ENCODE data around the gene METTL16. TPM values are rescaled to one million over a fixed set of nuclear protein-coding genes. Genes with fewer than 3 reads are reported as not detected.

Gene METTL16
- total RNA-seq, 1 donor from 2014 or later: 61.1 TPM

- peaks cover 17% of the 10 kb centered on the region for H3K4me1 Mint-ChIP-seq
- intact Hi-C loops (cut with micrococcal nuclease): no loop called here
- H3K4me3 Mint-ChIP-seq: no peak overlapping the region
- no peaks in the 10 kb centered on the region for H3K9me3 Mint-ChIP-seq
- H3K27me3 Mint-ChIP-seq: no peaks in the 10 kb centered on the region
- H3K27ac Mint-ChIP-seq: no peak overlapping the region
- no peak for DNase-seq
- H3K36me3 Mint-ChIP-seq (ENCODE audit: low read depth): peaks cover 3% of the 10 kb centered on the region
These were observed 26.1 kb downstream of the METTL16 start for GRCh38 chr17:2485543-2485942.

DNA sequence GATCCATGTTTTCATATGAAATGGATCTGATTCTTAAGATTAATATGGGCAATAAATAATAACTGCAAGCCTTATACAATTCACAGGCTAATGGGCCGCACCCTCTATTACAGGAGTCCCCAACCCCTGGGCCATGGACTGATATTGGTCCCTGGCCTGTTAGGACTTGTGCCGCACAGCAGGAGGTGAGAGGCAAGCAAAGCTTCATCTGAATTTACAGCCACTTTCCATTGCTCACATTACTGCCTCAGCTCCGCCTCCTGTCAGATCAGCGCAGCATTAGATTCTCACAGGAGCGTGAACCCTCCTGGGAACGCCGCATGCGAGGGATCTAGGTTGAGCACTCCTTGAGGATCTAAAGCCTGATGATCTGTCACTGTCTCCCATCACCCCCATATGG is 26.8 kb downstream of the METTL16 start:
- Mint-ChIP-seq H3K9me3 (no peaks in the 10 kb centered on the region), H3K27me3 (no peaks in the 10 kb centered on the region), H3K4me3 (no peak overlapping the region), H3K4me1 (peaks cover 17% of the 10 kb centered on the region), H3K36me3 (ENCODE audit: low read depth) (peaks cover 5% of the 10 kb centered on the region), H3K27ac (no peak overlapping the region)
- intact Hi-C loops (cut with micrococcal nuclease): no loop called here
- DNase-seq: no peak

DNA sequence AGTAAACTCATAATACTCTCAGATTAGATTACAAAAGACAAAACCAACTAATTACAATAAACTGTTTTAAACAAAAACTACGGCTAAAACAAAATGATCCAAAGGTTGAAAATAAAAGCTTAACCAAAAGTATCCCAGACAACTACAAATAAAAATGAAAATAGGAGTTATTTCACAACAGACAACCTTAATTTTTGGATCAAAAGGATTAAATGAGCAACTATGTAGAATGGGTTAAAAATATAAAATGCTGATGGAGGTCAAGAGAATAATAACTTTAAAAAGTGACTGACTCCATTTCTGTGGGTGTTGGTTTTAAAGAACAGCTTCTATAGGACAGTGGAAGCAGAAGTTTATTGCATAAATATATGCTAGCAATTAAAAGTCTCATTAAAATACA is 28.6 kb downstream of the METTL16 start:
- Mint-ChIP-seq H3K9me3 (no peaks in the 10 kb centered on the region), H3K4me1 (peaks cover 17% of the 10 kb centered on the region), H3K27me3 (no peaks in the 10 kb centered on the region), H3K4me3 (no peak overlapping the region), H3K27ac (no peak overlapping the region), H3K36me3 (ENCODE audit: low read depth) (peaks cover 5% of the 10 kb centered on the region)
- intact Hi-C loops (cut with micrococcal nuclease): no loop called here
- no peak for DNase-seq

DNA sequence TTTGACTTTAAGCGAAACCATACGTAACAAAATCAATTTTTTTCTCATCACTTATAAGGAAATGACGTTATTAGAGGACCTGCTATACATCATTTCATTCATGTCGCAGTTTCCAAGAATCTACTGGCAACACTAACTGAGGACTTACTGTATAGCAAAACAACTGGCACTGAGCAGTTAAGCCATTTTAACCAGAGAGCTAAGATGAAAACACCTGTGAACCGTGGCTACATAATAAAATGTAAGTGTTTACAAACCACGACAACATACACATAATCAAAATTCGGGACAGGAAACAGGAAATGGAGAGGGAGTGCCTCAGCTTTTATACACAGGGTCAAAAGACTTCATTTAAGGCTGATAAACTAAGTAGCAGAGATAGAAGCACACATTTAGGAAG is 29.5 kb downstream of the METTL16 start:
- no peaks in the 10 kb centered on the region for H3K27me3 Mint-ChIP-seq
- no peak for DNase-seq
- peak overlapping the region; percentile 23 for H3K27ac Mint-ChIP-seq
- peaks cover 17% of the 10 kb centered on the region for H3K4me1 Mint-ChIP-seq
- peaks cover 11% of the 10 kb centered on the region for H3K36me3 Mint-ChIP-seq (ENCODE audit: low read depth)
- peak overlapping the region; percentile 50 for H3K4me3 Mint-ChIP-seq
- intact Hi-C loops (cut with micrococcal nuclease): no loop called here
- H3K9me3 Mint-ChIP-seq: no peaks in the 10 kb centered on the region

DNA sequence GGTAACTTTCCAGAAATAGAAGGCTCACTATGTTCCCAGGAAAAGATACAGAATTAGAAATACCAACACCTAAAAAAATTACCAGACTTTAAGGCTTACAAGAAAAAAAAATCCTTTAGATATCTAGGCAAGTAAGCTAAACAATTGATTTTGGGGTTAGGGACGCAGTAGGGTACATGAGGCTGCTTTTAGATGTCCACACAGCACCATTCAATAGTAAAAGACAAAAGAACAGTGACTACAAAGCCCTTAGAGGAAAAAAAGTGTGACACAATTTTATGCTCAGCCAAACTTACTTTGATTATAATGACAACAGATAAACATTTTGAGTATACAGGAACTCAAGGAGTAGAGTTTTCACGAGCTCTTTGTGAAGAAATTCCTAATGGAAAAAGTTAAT is 29.9 kb downstream of the METTL16 start:
- no peaks in the 10 kb centered on the region for H3K27me3 Mint-ChIP-seq

DNA sequence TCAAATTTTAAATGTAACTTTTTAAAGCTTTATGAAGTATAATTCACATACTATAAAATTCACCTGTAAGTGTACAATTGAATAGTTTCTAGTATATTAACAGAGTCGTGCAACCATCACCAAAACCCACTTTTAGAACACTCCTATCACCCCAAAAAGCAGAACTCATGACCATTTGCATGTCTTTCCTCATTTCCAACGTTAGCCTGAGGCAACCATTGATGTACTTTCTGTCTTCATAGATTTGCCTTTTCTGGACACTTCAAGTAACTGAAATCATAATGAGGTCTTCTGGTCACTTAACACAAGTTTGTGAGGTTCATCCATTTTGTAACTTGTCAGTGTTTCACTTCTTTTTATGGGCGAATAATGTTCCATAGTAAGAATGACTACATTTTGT is 33.2 kb downstream of the METTL16 start:
- DNase-seq: no peak
- peaks cover 17% of the 10 kb centered on the region for H3K4me1 Mint-ChIP-seq
- intact Hi-C loops (cut with micrococcal nuclease): no loop called here
- H3K27me3 Mint-ChIP-seq: no peaks in the 10 kb centered on the region
- H3K4me3 Mint-ChIP-seq: no peak overlapping the region
- peaks cover 28% of the 10 kb centered on the region for H3K36me3 Mint-ChIP-seq (ENCODE audit: low read depth)
- H3K27ac Mint-ChIP-seq: no peak overlapping the region
- H3K9me3 Mint-ChIP-seq: no peaks in the 10 kb centered on the region

More for the DNA sequence above, 29.9 kb downstream of the METTL16 start:
- Mint-ChIP-seq H3K4me3 (no peak overlapping the region), H3K4me1 (peaks cover 17% of the 10 kb centered on the region), H3K36me3 (ENCODE audit: low read depth) (peaks cover 11% of the 10 kb centered on the region), H3K27ac (no peak overlapping the region), H3K9me3 (no peaks in the 10 kb centered on the region)
- DNase-seq: no peak
- intact Hi-C loops (cut with micrococcal nuclease): no loop called here

DNA sequence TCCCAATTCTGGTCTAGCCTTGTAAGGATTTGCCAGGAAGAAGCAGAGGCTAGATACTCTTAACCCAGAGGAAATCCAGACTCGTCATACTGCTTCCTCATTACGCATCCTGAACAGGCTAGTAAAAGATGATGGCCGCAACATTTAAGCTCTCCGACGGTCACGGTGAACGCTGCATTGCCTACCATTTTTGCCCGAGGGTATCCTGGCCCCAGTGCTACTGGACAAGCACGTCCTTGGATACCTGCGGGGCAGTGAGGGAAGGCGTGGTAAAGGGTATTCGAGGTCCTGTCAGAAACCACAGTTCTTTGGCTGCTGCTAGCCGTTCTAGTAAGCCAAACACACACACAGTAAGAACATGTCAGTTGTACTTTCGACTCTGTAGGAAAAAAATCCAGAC is 36.6 kb downstream of the METTL16 start:
- Mint-ChIP-seq H3K36me3 (ENCODE audit: low read depth) (peaks cover 34% of the 10 kb centered on the region), H3K27me3 (no peaks in the 10 kb centered on the region), H3K4me1 (no peaks in the 10 kb centered on the region), H3K9me3 (no peaks in the 10 kb centered on the region), H3K27ac (no peak overlapping the region), H3K4me3 (no peak overlapping the region)
- intact Hi-C loops (cut with micrococcal nuclease): no loop called here
- no peak for DNase-seq

- H3K4me3 Mint-ChIP-seq: no peak overlapping the region
- no peaks in the 10 kb centered on the region for H3K4me1 Mint-ChIP-seq
- no peaks in the 10 kb centered on the region for H3K27me3 Mint-ChIP-seq
- no peaks in the 10 kb centered on the region for H3K9me3 Mint-ChIP-seq
- H3K36me3 Mint-ChIP-seq (ENCODE audit: low read depth): peaks cover 41% of the 10 kb centered on the region
- H3K27ac Mint-ChIP-seq: no peak overlapping the region
- intact Hi-C loops (cut with micrococcal nuclease): no loop called here
- no peak for DNase-seq
These were observed 37.3 kb downstream of the METTL16 start for GRCh38 chr17:2474371-2474770.

DNA sequence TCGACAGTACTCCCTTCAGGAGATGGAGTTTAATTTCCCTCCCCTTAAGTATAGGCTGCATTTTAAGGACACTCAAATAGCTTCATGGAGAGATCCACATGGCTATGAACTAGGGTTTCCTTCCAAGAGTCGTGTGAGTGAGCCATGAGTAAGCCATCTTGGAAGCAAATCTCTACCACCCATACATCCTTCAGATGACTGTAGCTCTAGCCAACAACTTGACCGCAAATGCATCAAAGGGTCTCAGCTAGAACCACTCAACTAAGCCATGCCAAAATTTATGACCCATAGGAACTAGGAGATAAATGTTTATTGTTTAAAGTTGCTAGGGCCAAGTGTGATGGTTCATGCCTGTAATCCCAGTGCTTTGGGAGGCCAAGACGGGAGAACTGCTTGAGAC is 43.4 kb downstream of the METTL16 start:
- no peak for DNase-seq
- peaks cover 47% of the 10 kb centered on the region for H3K36me3 Mint-ChIP-seq (ENCODE audit: low read depth)
- intact Hi-C loops (cut with micrococcal nuclease): no loop called here
- no peak overlapping the region for H3K27ac Mint-ChIP-seq
- no peaks in the 10 kb centered on the region for H3K4me1 Mint-ChIP-seq
- H3K4me3 Mint-ChIP-seq: no peak overlapping the region
- H3K9me3 Mint-ChIP-seq: no peaks in the 10 kb centered on the region
- H3K27me3 Mint-ChIP-seq: no peaks in the 10 kb centered on the region

- Mint-ChIP-seq H3K27ac (no peak overlapping the region), H3K4me1 (peaks cover 2% of the 10 kb centered on the region), H3K36me3 (ENCODE audit: low read depth) (peaks cover 56% of the 10 kb centered on the region), H3K27me3 (no peaks in the 10 kb centered on the region), H3K4me3 (no peak overlapping the region), H3K9me3 (peaks cover 7% of the 10 kb centered on the region)
- intact Hi-C loops (cut with micrococcal nuclease): no loop called here
- DNase-seq: no peak
These were observed 44.8 kb downstream of the METTL16 start for GRCh38 chr17:2466931-2467330.

DNA sequence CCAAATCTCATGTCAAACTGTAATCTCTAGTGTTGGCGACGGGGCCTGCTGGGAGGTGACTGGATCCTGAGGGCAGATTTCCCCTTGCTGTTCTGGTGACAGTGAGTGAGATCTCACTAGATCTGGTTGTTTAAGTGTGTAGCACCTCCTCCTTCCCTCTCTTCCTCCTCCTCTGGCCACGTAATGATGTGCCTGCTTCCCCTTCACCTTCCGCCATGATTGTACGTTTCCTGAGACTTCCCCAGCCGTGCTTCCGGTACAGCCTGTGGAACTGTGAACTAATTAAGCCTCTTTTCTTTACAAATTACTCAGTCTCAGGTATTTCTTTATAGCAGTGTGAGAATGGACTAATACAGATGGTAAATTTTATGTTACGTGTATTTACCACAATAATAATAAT is 49.2 kb downstream of the METTL16 start:
- H3K27ac Mint-ChIP-seq: no peak overlapping the region
- DNase-seq: no peak
- no peak overlapping the region for H3K4me3 Mint-ChIP-seq
- H3K36me3 Mint-ChIP-seq (ENCODE audit: low read depth): peaks cover 52% of the 10 kb centered on the region
- H3K9me3 Mint-ChIP-seq: peaks cover 9% of the 10 kb centered on the region
- intact Hi-C loops (cut with micrococcal nuclease): no loop called here
- no peaks in the 10 kb centered on the region for H3K27me3 Mint-ChIP-seq
- peaks cover 6% of the 10 kb centered on the region for H3K4me1 Mint-ChIP-seq

- no peak for DNase-seq
These were observed 51.8 kb downstream of the METTL16 start for GRCh38 chr17:2459917-2460271.

DNA sequence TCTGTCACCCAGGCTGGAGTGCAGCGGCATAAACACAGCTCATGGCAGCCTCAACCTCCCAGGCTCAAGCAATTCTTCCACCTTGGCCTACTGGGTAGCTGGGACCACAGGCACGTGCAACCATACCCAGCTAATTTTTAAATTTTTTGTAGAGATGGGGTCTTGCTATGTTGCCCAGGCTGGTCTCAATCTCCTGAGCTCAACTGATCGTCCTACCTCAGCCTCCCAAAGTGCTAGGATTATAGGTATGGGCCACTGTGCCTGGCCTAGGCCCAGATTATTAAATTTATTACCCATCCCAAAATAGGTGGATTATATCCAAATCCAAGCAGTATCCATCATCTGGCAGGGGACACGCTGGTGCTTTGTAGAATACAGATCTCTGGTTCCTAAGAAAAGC is 53.8 kb downstream of the METTL16 start:
- Mint-ChIP-seq H3K4me3 (no peak overlapping the region), H3K4me1 (peaks cover 9% of the 10 kb centered on the region), H3K36me3 (ENCODE audit: low read depth) (peaks cover 33% of the 10 kb centered on the region), H3K27me3 (no peaks in the 10 kb centered on the region), H3K27ac (no peak overlapping the region), H3K9me3 (peaks cover 9% of the 10 kb centered on the region)
- no peak for DNase-seq
- intact Hi-C loops (cut with micrococcal nuclease): no loop called here

More at GRCh38 chr17:2459917-2460271, 51.8 kb downstream of the METTL16 start:
- peaks cover 52% of the 10 kb centered on the region for H3K36me3 Mint-ChIP-seq (ENCODE audit: low read depth)
- H3K9me3 Mint-ChIP-seq: peaks cover 9% of the 10 kb centered on the region
- H3K4me3 Mint-ChIP-seq: no peak overlapping the region
- no peaks in the 10 kb centered on the region for H3K27me3 Mint-ChIP-seq
- intact Hi-C loops (cut with micrococcal nuclease): no loop called here
- peaks cover 6% of the 10 kb centered on the region for H3K4me1 Mint-ChIP-seq
- peak overlapping the region; percentile 15 for H3K27ac Mint-ChIP-seq

GRCh38 chr17:2456475-2456874 is 55.2 kb downstream of the METTL16 start:
- no peak for DNase-seq
- peaks cover 6% of the 10 kb centered on the region for H3K4me1 Mint-ChIP-seq
- intact Hi-C loops (cut with micrococcal nuclease): no loop called here
- H3K27me3 Mint-ChIP-seq: no peaks in the 10 kb centered on the region
- H3K4me3 Mint-ChIP-seq: no peak overlapping the region
- peaks cover 22% of the 10 kb centered on the region for H3K36me3 Mint-ChIP-seq (ENCODE audit: low read depth)
- no peaks in the 10 kb centered on the region for H3K9me3 Mint-ChIP-seq
- H3K27ac Mint-ChIP-seq: no peak overlapping the region

DNA sequence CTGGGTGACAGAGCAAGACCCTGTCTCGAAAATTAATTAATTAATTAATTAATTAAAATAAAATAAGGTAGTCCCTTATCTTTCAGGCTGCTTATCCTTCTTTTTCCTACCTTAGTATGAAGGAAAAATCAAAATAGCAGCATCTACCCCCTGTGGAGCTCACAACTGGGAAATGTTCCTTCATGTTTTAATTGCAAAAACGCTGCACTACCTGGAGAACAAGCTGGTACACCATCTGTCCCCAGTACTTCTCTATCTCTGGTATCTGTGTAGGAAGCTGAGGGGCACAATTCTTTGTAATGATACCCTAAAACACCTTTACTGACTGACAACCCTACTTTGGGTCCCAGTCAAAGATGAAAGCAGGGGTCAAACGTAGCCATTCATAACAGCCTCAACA is 55.7 kb downstream of the METTL16 start:
- H3K27me3 Mint-ChIP-seq: no peaks in the 10 kb centered on the region
- H3K4me3 Mint-ChIP-seq: no peak overlapping the region
- no peak overlapping the region for H3K27ac Mint-ChIP-seq
- H3K9me3 Mint-ChIP-seq: no peaks in the 10 kb centered on the region
- no peak for DNase-seq
- H3K4me1 Mint-ChIP-seq: peaks cover 6% of the 10 kb centered on the region
- peaks cover 20% of the 10 kb centered on the region for H3K36me3 Mint-ChIP-seq (ENCODE audit: low read depth)
- intact Hi-C loops (cut with micrococcal nuclease): no loop called here

All from activated CD4-positive, alpha-beta T cell treated with anti-CD3 and anti-CD28 coated beads, Interleukin-2, amount 10 ng/mL, durations not matched to agents 24 days and 14 days (primary cell).